Osteoblast (primary cell): ENCODE measurements around the gene TRAK1. TPM values are rescaled to one million over a fixed set of nuclear protein-coding genes. Genes with fewer than 3 reads are reported as not detected.
A peak's percentile ranks its signal among the peaks of the same experiment; 100 is the strongest.

Experiments used
- DNase-seq: peaks from one replicate; pipeline ENCODE4 v3.0.0; 2011; ENCODE audit warnings: low spot score, mixed read lengths; ENCODE audit not compliant: insufficient read length; ENCODE audit errors: missing footprints
- H2AFZ ChIP-seq: 2 replicates; pipeline ENCODE4 v1.6.0; 2011; ENCODE audit warnings: mild to moderate bottlenecking, low read length
- H3K27ac ChIP-seq: 2 replicates; pipeline ENCODE4 v1.5.1; 2011; ENCODE audit warnings: mild to moderate bottlenecking, low read depth, low read length, moderate library complexity
- H3K27me3 ChIP-seq: 2 replicates; pipeline ENCODE4 v1.6.0; 2012; ENCODE audit warnings: mild to moderate bottlenecking, control low read depth, inconsistent platforms, low read length, moderate library complexity; ENCODE audit not compliant: insufficient read depth
- H3K36me3 ChIP-seq: 2 replicates; pipeline ENCODE4 v1.5.1; 2011; ENCODE audit warnings: mild to moderate bottlenecking, low read length, control low read depth, moderate library complexity; ENCODE audit not compliant: insufficient read depth
- H3K4me1 ChIP-seq: 2 replicates; pipeline ENCODE4 v1.5.1; 2011; ENCODE audit warnings: mild to moderate bottlenecking, low read length, control low read depth, moderate library complexity; ENCODE audit not compliant: insufficient read depth
- H3K4me2 ChIP-seq: 2 replicates; pipeline ENCODE4 v1.6.0; 2011; ENCODE audit warnings: mild to moderate bottlenecking, low read length; ENCODE audit not compliant: insufficient read depth
- H3K4me3 ChIP-seq: fragments of 200-600 bp; sonication (generic); 3 replicates; pipeline ENCODE4 v1.5.1; 2012; ENCODE audit warnings: mild to moderate bottlenecking, low read length, inconsistent platforms; ENCODE audit not compliant: insufficient read depth
- H3K79me2 ChIP-seq: 2 replicates; pipeline ENCODE4 v1.6.0; 2012; ENCODE audit warnings: mild to moderate bottlenecking, low read length, control low read depth, inconsistent platforms; ENCODE audit not compliant: insufficient read depth
- H3K9me3 ChIP-seq: 2 replicates; pipeline ENCODE4 v1.5.1; 2011; ENCODE audit warnings: low read depth, low read length, control low read depth
- H4K20me1 ChIP-seq: 2 replicates; pipeline ENCODE4 v1.6.0; 2012; ENCODE audit warnings: mild to moderate bottlenecking, low read length, control low read depth; ENCODE audit not compliant: insufficient read depth
- CTCF ChIP-seq: IDR thresholded peaks from 2 replicates; pipeline ENCODE4 v1.5.1; 2011; ENCODE audit warnings: mild to moderate bottlenecking, low read depth, low read length, moderate library complexity; ENCODE audit errors: extremely low read depth
- total RNA-seq: library from RNA; depleted of rRNA; stranded (reverse); fragments of >200 nt; gene quantifications from 2 replicates; pipeline ENCODE4 v1.2.3, GENCODE V29; 2012

Gene TRAK1
- total RNA-seq, 1 donor = 60.4 TPM

GRCh38 chr3:42140665-42141203 lies 49.6 kb downstream of the TRAK1 start:
- no peaks in the 10 kb centered on the region for H3K27me3 ChIP-seq
- no peaks in the 10 kb centered on the region for H3K36me3 ChIP-seq
- no peaks in the 10 kb centered on the region for H3K9me3 ChIP-seq
- H3K4me1 ChIP-seq = no peaks in the 10 kb centered on the region
- peaks cover 61% of the 10 kb centered on the region for H4K20me1 ChIP-seq
- DNase-seq = no peak
- TF ChIP-seq CTCF = no peak
- peaks cover 55% of the 10 kb centered on the region for H3K79me2 ChIP-seq
- no peak overlapping the region for H3K4me2 ChIP-seq
- H3K4me3 ChIP-seq = no peak overlapping the region
- H3K27ac ChIP-seq = no peak overlapping the region
- H2AFZ ChIP-seq = no peak overlapping the region

DNA sequence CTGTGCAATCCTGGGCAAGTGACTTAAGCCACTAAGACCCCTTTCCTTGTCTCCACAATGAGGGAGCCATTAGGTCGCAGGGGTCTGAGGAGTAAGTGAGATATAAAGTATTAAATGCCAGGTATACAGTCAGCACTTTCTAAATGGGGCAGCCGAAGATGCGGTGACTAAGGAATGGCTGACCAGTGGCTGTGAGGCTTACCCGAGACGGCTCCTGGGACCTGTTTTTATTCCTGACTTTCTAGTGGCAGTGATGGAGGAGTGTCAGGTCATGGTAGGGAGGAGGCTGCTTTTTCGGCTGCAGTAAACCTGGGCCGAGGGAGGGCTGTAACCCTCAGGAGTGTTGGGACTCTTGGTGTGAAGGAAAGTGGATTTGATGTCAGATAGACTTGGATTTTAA lies 52.3 kb downstream of the TRAK1 start:
- H3K4me1 ChIP-seq = no peaks in the 10 kb centered on the region
- no peak overlapping the region for H3K4me3 ChIP-seq
- no peaks in the 10 kb centered on the region for H3K9me3 ChIP-seq
- peaks cover 74% of the 10 kb centered on the region for H4K20me1 ChIP-seq
- DNase-seq = no peak
- no peaks in the 10 kb centered on the region for H3K27me3 ChIP-seq
- no peak overlapping the region for H3K4me2 ChIP-seq
- no peaks in the 10 kb centered on the region for H3K36me3 ChIP-seq
- H2AFZ ChIP-seq = no peak overlapping the region
- TF ChIP-seq CTCF = no peak
- H3K79me2 ChIP-seq = peaks cover 41% of the 10 kb centered on the region
- H3K27ac ChIP-seq = no peak overlapping the region

DNA sequence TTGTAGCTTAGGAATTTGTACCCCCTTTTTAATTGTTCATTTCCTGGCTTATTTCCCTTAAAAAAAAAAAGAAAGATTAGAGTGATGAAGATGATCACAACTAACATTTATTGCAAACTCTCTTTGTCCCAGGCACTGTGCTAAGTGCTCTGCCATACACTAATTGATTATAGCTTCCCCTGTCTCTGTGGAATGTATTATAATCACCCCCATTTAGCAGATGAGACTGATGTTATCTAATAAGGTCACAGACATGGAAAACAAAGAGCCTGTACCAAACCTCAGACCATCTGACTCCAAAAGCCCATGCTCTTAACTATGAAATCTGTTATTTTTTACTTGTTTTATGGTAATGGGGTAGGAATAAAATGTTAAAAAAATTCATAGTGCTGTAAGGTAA lies 53.1 kb downstream of the TRAK1 start:
- peaks cover 2% of the 10 kb centered on the region for H3K4me1 ChIP-seq
- no peak overlapping the region for H3K27ac ChIP-seq
- no peak overlapping the region for H3K4me2 ChIP-seq
- H3K4me3 ChIP-seq = no peak overlapping the region
- no peaks in the 10 kb centered on the region for H3K36me3 ChIP-seq
- peaks cover 75% of the 10 kb centered on the region for H4K20me1 ChIP-seq
- no peaks in the 10 kb centered on the region for H3K27me3 ChIP-seq
- DNase-seq = no peak
- TF ChIP-seq CTCF = no peak
- H3K79me2 ChIP-seq = peaks cover 43% of the 10 kb centered on the region
- no peaks in the 10 kb centered on the region for H3K9me3 ChIP-seq
- no peak overlapping the region for H2AFZ ChIP-seq

GRCh38 chr3:42148086-42148848 lies 57.1 kb downstream of the TRAK1 start:
- H3K36me3 ChIP-seq = no peaks in the 10 kb centered on the region
- H3K27me3 ChIP-seq = no peaks in the 10 kb centered on the region
- DNase-seq = no peak
- no peak for TF ChIP-seq CTCF
- H3K27ac ChIP-seq = no peak overlapping the region
- peaks cover 2% of the 10 kb centered on the region for H3K4me1 ChIP-seq
- H3K4me3 ChIP-seq = no peak overlapping the region
- H2AFZ ChIP-seq = no peak overlapping the region
- no peaks in the 10 kb centered on the region for H3K9me3 ChIP-seq
- peak overlapping the region; percentile 37 for H3K4me2 ChIP-seq
- H3K79me2 ChIP-seq = peaks cover 47% of the 10 kb centered on the region
- peaks cover 92% of the 10 kb centered on the region for H4K20me1 ChIP-seq
